ENCODE data around the gene PTGFRN.

The PTGFRN gene

GRCh38 chr1:116887212-116887611, 22.5 kb upstream of the PTGFRN start:
- DNase-seq (ENCODE audit: extremely low read depth in 1 of 2, low read depth in 1 of 2), result no peak

GRCh38 chr1:116889380-116889779, 20.3 kb upstream of the PTGFRN start:
- DNase-seq (ENCODE audit: extremely low read depth in 1 of 2, low read depth in 1 of 2), result no peak

- no peak for DNase-seq (ENCODE audit: extremely low read depth in 1 of 2, low read depth in 1 of 2)
Measured at GRCh38 chr1:116891396-116892079, 18.2 kb upstream of the PTGFRN start.

- DNase-seq (ENCODE audit: extremely low read depth in 1 of 2, low read depth in 1 of 2), result no peak
Measured at GRCh38 chr1:116895073-116895472, 14.6 kb upstream of the PTGFRN start.

GRCh38 chr1:116899529-116899928, 10.2 kb upstream of the PTGFRN start:
- no peak for DNase-seq (ENCODE audit: extremely low read depth in 1 of 2, low read depth in 1 of 2)

GRCh38 chr1:116900471-116901365, 9.0 kb upstream of the PTGFRN start:
- no peak for DNase-seq (ENCODE audit: extremely low read depth in 1 of 2, low read depth in 1 of 2)

- no peak for DNase-seq (ENCODE audit: extremely low read depth in 1 of 2, low read depth in 1 of 2)
Measured at GRCh38 chr1:116902027-116902426, 7.7 kb upstream of the PTGFRN start.

GRCh38 chr1:116902723-116903383, 6.9 kb upstream of the PTGFRN start:
- DNase-seq (ENCODE audit: extremely low read depth in 1 of 2, low read depth in 1 of 2), result no peak

GRCh38 chr1:116904791-116905320, 4.9 kb upstream of the PTGFRN start:
- DNase-seq (ENCODE audit: extremely low read depth in 1 of 2, low read depth in 1 of 2), result no peak

- no peak for DNase-seq (ENCODE audit: extremely low read depth in 1 of 2, low read depth in 1 of 2)
Measured at GRCh38 chr1:116906812-116907211, 2.9 kb upstream of the PTGFRN start.

GRCh38 chr1:116907351-116907750, 2.4 kb upstream of the PTGFRN start:
- DNase-seq (ENCODE audit: extremely low read depth in 1 of 2, low read depth in 1 of 2), result no peak

GRCh38 chr1:116908266-116908665, 1.4 kb upstream of the PTGFRN start:
- no peak for DNase-seq (ENCODE audit: extremely low read depth in 1 of 2, low read depth in 1 of 2)

- no peak for DNase-seq (ENCODE audit: extremely low read depth in 1 of 2, low read depth in 1 of 2)
Measured at GRCh38 chr1:116908820-116909511, 750 bp upstream of the PTGFRN start.

- peak in 1 of 2 donors; percentile 13 for DNase-seq (ENCODE audit: extremely low read depth in 1 of 2, low read depth in 1 of 2)
Measured at GRCh38 chr1:116910379-116911187, 867 bp downstream of the PTGFRN start.

- DNase-seq (ENCODE audit: extremely low read depth in 1 of 2, low read depth in 1 of 2), result no peak
Measured at GRCh38 chr1:116911188-116911553, 1.5 kb downstream of the PTGFRN start.

GRCh38 chr1:116911779-116912469, 2.2 kb downstream of the PTGFRN start:
- no peak for DNase-seq (ENCODE audit: extremely low read depth in 1 of 2, low read depth in 1 of 2)

GRCh38 chr1:116912846-116913245, 3.1 kb downstream of the PTGFRN start:
- DNase-seq (ENCODE audit: extremely low read depth in 1 of 2, low read depth in 1 of 2), result no peak

GRCh38 chr1:116913941-116914340, 4.2 kb downstream of the PTGFRN start:
- no peak for DNase-seq (ENCODE audit: extremely low read depth in 1 of 2, low read depth in 1 of 2)

GRCh38 chr1:116914667-116915066, 5.0 kb downstream of the PTGFRN start:
- DNase-seq (ENCODE audit: extremely low read depth in 1 of 2, low read depth in 1 of 2), result no peak
